Measurements from ENCODE around the gene PRDM1.
"Not testable (repeated sequence)": the region's sequence is repeated elsewhere in the genome, so short reads cannot be mapped to it uniquely, and the experiment has no call there.

Gene PRDM1

DNA sequence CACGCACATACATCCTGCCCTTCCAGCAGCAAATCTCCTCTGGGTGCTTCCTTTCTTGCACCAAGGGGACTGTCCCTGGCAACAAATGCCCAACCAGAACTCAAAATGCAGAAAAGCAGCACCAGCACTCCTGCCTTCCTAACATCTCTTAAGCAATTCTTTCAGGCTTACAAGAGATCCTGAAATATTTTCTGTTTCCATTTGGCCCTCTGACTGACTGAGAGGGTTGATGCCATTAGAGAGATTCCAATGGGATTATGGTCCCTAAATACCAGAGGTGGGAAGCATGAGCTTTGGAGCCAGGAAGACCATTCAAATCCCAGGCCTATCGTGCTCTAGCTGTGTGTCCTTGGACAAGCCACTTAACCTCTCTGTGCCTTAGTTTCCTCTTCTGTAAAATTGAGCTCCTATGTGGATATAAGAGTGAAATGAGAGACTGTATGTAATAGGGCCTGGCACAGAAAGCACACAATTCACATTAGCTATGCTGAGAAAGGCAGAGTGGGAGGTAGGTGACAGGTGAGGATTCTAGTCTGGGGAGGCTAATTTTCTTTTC is 56.8 kb downstream of the PRDM1 start:
- no peak for DNase-seq

DNA sequence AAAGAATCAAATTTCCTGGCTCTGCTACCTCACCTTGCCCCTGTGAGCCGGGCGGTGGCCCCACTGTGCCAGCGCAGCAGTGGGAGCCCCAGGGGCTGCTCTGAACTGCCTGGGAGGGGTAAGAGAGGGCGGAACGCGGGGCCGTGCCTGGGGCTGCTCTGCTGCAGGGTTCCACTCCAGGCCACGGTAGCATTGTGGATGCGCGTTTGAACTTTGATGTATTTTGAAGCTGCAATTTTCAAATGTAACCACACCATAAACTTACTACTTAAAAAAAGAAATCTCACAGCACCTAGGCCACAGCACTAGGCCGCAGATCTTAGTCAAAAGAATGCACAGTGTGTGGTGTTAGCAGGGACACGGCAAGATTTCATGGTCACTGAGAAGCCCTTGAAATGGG is 57.5 kb downstream of the PRDM1 start:
- no peak for DNase-seq

DNA sequence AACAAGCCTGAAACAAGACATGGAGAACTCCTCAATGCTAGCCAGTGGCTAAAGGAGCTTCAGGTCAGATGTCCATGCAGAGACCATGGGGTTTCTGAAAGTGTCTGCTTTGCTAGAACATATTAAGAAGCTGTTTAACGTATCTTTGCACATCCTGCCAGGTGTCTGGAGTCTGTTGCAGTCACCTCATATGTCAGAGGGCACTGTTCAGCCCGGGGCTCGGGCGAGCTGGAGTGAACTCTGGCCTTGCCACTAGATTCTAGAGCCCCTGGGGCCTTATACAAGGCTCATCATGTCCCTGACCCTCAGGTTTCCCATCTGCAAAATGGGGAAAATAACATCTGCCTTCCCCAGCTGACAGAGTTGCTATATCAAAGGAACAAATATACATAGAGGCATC is 59.0 kb downstream of the PRDM1 start:
- DNase-seq: no peak

DNA sequence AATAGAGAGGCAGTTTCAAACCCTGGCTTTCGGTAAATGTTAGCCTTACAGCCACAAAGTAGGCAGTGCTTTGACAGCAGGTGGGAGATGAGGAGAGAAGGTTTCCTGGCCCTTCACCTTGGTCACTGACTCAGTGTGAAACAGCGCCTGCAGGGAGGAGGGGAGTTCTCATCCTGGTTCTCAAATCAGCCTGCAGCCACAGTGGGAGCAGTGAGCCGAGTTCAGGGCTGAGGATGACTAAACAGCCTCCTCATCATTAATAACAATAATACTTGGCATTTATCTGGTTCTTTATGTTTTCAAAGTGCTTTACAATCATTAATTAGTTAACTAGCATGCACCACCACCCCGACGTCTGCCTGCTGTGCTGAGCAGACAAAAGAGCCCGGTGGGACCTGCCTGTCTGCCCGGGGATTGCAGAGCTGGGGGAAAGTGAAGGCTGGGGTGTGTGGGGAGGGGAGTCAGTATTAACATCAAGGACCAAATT is 59.6 kb downstream of the PRDM1 start:
- DNase-seq: no peak

DNA sequence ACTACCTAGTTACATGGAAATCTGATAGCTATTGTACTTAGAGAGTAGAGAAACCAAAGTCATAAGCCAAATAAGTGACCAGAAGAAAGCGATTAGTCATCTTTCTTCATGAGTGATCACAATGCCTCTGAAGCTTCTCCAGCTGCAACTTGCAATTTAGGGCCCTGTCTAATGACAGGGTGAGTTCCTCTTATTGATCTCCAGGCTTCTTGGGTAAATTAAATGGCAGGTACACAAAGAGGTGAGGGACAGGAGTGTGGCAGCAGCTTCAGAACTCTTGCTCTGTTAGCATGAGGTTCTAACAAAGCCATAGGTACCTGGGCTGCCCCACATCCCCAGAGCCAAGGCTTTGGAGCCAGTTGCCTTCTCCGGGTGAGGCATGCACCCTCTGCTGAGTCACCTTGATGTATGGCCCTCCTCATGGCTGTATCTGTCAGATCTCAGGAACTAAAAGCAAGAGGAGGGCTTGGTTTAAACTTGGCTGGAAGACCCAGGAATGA is 60.8 kb downstream of the PRDM1 start:
- DNase-seq: no peak

DNA sequence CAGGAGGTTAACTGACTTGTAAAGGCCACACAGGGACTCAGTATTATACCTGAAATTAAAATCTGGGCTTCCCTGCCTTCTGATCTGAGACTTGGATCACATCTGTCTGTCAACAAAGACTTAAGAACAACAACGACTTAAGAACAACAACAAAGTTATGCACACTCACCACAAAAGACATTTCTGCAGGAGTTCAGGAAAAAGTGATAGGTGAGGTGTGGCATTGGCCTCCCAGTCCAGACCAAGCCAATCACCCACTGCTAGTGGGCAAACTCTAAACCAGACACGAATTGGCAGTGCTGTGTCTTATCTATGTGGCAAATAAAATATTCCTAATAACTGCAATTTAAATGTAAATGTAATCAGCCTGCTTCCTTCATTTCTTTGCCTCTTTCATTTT is 61.3 kb downstream of the PRDM1 start:
- DNase-seq: no peak

DNA sequence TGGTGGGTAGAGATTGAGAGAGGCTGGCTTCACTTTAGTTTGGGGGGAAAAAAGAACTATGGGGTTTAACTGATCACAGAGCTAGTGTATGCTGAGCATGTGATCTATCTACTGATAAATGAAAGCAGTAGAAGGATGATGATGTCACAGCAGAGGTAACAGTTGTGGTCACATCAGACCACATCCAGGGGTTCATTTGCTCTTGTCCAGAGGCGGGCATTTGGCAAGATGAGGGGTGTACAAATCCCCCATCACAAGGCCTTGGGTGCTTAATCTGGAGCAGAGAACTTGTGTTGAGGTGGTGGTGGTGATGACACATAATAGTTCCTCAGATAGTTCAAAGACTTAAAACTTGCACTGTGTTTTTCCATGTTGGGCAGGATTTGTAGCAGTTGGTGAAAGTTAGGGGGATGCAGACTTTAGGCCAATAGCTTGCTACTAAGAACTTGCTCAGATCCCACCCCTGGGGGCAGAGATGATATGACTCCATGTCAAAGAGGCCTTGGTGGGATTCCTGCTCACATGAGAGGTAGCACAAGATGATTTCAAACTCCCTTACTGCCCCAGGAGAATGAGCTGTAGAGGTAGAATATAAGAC is 63.4 kb downstream of the PRDM1 start:
- no peak for DNase-seq

DNA sequence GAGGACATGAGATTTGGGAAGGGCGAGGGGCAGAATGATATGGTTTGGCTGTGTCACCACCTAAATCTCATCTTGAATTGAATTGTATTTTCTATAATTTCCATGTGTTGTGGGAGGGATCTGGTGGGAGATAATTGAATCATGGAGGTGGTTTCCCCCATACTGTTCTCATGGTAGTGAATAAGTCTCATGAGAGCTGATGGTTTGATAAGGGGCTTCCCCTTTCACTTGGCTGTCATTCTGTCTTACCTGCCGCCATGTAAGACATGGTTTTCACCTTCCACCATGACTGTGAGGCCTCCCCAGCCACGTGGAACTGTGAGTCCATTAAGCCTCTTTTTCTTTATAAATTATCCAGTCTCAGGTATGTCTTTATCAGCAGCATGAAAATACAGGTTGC is 66.3 kb downstream of the PRDM1 start:
- DNase-seq: not testable (repeated sequence)

DNA sequence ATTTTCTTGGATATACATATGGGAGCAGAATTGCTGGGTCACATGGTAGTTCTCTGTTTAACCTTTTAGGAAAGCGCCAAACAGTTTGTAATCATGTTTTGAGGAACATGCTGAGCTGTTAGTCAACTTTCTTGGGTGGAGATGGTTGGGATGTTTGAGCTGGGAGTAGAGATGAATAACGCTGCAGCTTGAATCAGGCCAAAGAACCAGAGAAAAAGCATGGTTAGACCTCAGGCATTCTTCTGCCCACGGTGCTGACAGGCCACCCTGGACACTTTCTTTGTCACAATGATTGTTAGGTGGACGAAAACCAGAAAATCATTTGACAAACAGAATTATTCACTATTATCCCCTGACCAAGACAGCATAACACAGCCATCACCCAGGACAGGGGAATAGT is 66.8 kb downstream of the PRDM1 start:
- no peak for DNase-seq

DNA sequence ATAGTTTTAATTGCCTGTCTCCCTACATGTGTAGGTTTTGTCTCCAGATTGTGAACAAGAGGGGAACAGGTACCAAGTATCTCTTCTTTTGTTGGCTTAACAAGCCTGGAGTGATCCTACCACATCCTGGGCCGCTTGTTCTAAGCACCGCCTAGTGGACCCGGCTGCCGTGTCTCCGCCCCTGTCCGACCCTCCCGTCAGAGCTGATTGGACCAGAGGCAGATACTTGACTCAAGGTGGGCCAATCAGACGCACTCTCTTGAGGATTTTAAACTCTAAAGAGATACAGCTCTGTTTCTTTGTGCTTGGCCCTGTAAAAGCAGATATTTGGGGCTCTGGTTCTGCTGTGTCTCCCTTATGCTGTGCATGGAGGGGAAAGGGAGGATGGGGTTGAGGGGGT is 68.2 kb downstream of the PRDM1 start:
- DNase-seq: no peak

DNA sequence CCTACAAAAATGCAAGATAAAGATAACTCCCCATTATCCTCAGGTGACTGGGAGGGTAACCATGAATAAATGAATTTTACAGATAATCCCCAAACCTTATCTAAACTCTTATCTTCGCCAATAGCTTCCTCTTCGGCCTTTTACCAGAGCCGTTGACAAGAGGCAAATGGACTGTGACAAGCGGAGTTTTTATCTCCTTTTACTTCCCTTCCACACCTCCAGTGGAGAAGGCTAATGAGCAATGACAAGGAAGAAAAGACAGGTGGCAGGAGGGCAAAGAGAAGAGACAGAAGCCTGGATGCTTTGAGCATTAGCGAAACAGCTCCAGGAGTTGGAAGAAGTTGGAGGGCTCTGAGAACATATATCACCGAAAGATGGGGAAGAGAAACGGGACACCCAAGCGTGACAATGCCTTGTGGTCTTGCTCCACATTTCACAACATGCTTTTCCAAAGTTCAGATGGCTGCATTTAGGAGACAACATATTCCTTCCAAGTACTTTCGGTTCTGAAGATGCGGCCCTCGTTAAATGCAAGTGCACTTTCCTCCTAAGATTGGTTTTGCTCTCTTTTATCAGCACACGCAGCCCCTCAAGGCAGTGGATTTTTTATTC is 69.2 kb downstream of the PRDM1 start:
- DNase-seq: no peak

DNA sequence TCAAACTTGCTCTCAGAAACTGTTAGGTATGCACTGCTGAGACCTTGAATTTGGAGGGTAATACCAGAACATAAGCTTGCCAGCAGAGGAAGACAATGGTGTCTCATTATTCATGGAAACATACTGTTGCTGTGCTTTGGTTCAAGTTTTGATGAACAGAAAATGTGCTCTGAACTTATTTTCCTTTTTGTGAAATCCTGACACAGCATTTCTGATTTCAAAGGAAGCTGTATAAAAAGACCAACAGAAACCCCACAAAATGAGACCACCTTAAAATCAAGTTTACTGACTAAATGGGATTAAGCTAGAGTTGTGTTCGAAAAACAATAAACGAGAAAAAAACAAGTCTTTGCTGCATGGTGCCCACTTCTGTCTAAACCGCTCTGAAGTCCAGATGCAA is 70.3 kb downstream of the PRDM1 start:
- no peak for DNase-seq

DNA sequence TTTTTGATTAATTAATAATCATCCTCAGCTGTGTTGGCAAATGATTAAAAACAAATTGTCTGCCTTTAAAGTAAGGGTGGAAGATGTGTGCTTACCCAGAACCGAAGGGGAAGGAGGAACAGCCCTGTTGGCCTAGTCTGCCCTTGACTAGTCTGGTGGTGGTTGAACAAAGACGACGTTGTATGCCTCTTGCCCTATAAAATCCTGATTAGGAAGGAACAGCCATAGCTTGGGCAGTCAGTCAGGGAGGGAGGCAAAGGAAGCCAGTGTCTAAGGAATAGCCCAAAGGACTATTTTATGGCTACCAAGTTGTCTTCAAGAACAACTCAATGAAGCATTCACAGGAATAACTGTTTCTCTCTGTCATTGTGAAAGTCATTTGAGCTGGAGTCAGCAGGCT is 70.7 kb downstream of the PRDM1 start:
- no peak for DNase-seq

DNA sequence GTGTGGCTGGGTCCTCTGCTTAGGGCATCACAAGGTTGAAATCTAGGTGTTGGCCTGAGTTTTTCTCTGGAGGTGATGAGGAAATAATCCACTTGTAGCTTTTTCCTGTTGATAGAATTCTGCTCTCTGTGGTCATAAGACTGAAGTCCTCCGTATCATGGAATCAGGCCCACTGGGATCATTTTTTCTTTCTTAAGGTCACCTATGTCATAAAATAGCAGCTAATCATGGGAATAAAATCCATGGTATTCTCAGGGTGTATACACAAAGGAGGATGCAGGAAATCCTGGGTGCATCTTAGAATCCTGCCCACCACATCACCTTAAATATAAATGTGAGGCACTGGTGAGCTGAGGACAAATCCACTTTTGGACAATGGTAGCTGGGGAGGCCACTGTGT is 72.7 kb downstream of the PRDM1 start:
- no peak for DNase-seq
